GM19240 (cell line): ENCODE measurements around the gene GAGE13.
"Not testable (repeated sequence)": the region's sequence is repeated elsewhere in the genome, so short reads cannot be mapped to it uniquely, and the experiment has no call there.

Experiments
- DNase-seq: peaks from one replicate; pipeline ENCODE4 v3.0.0; 2011; ENCODE audit warnings: low spot score; ENCODE audit not compliant: insufficient read length

The GAGE13 gene

GRCh38 chrX:49331282-49331681 is at the start of gene GAGE13:
GAGE13 (plus strand) TSS chrX:49331582; CDS start chrX:49332738, 1,156 bp downstream.
- DNase-seq, result not testable (repeated sequence)

- no peak for DNase-seq
Measured at GRCh38 chrX:49282647-49283011, 48.8 kb upstream of the GAGE13 start.

GRCh38 chrX:49284212-49284611 is 47.2 kb upstream of the GAGE13 start:
- no peak for DNase-seq

GRCh38 chrX:49286136-49286535 is 45.2 kb upstream of the GAGE13 start:
- DNase-seq, result no peak

GRCh38 chrX:49286581-49286980 is 44.8 kb upstream of the GAGE13 start:
- DNase-seq, result no peak

- no peak for DNase-seq
Measured at GRCh38 chrX:49287665-49288064, 43.7 kb upstream of the GAGE13 start.

GRCh38 chrX:49290215-49290614 is 41.2 kb upstream of the GAGE13 start:
- no peak for DNase-seq

- no peak for DNase-seq
Measured at GRCh38 chrX:49291615-49292337, 39.6 kb upstream of the GAGE13 start.

GRCh38 chrX:49292400-49293362 is 38.7 kb upstream of the GAGE13 start:
- DNase-seq, result no peak

GRCh38 chrX:49299293-49299692 is 32.1 kb upstream of the GAGE13 start:
- DNase-seq, result not testable (repeated sequence)

- DNase-seq, result no peak
Measured at GRCh38 chrX:49300703-49301102, 30.7 kb upstream of the GAGE13 start.

GRCh38 chrX:49303346-49303745 is 28.0 kb upstream of the GAGE13 start, which contains the start of gene GAGE10:
GAGE10 (plus strand) TSS chrX:49303646; CDS start chrX:49304860, 1,214 bp downstream.
- no peak for DNase-seq

GRCh38 chrX:49307775-49308174 is 23.6 kb upstream of the GAGE13 start:
- DNase-seq, result not testable (repeated sequence)

- no peak for DNase-seq
Measured at GRCh38 chrX:49308604-49309269, 22.6 kb upstream of the GAGE13 start.

GRCh38 chrX:49309401-49309981 is 21.9 kb upstream of the GAGE13 start:
- DNase-seq, result no peak

GRCh38 chrX:49310371-49310770 is 21.0 kb upstream of the GAGE13 start:
- no peak for DNase-seq

GRCh38 chrX:49312176-49312575 is 19.2 kb upstream of the GAGE13 start:
- no peak for DNase-seq

- no peak for DNase-seq
Measured at GRCh38 chrX:49316085-49316484, 15.3 kb upstream of the GAGE13 start.

GRCh38 chrX:49321737-49322136 is 9.6 kb upstream of the GAGE13 start, which contains the start of gene GAGE12J:
GAGE12J (plus strand) TSS chrX:49322037; CDS start chrX:49323194, 1,157 bp downstream.
- DNase-seq, result not testable (repeated sequence)

- not testable (repeated sequence) for DNase-seq
Measured at GRCh38 chrX:49322266-49322665, 9.1 kb upstream of the GAGE13 start.

- not testable (repeated sequence) for DNase-seq
Measured at GRCh38 chrX:49323735-49324134, 7.6 kb upstream of the GAGE13 start.
